Bronchial epithelial cell (primary cell): ENCODE data around the gene KRTAP23-1. TPM values are rescaled to one million over a fixed set of nuclear protein-coding genes. Genes with fewer than 3 reads are reported as not detected.

Source experiments
- DNase-seq: peaks from one replicate; pipeline ENCODE4 v3.0.0-alpha.2; 2010; ENCODE audit warnings: low read depth
- FAIRE-seq: peaks from 2 replicates; lab custom pipeline; 2011; peaks lifted over from hg19 to GRCh38; lab: Jason Lieb, UNC
- H3K27me3 ChIP-seq: 2 replicates; pipeline ENCODE4 v1.5.1; 2011; ENCODE audit warnings: low read length; ENCODE audit not compliant: control insufficient read depth, insufficient read depth
- H3K36me3 ChIP-seq: 2 replicates; pipeline ENCODE4 v1.5.1; 2011; ENCODE audit warnings: low read length; ENCODE audit not compliant: control insufficient read depth, insufficient read depth
- H3K4me3 ChIP-seq: 2 replicates; pipeline ENCODE4 v1.5.1; 2011; ENCODE audit warnings: mild to moderate bottlenecking, low read depth, low read length, control low read depth
- total RNA-seq: library from RNA; depleted of rRNA; stranded (reverse); fragments of >200 nt; gene quantifications from 2 replicates; pipeline ENCODE4 v1.2.1, GENCODE V29; 2014
- TF ChIP-seq, protein P1 (sequence below): IDR thresholded peaks from 2 replicates; pipeline ENCODE4 v1.5.1; 2011; ENCODE audit warnings: mild to moderate bottlenecking, moderate library complexity, low read length, control low read depth, inconsistent platforms; ENCODE audit not compliant: insufficient read depth, severe bottlenecking

Gene KRTAP23-1
- total RNA-seq, 1 donor from 2014 or later = not detected

DNA sequence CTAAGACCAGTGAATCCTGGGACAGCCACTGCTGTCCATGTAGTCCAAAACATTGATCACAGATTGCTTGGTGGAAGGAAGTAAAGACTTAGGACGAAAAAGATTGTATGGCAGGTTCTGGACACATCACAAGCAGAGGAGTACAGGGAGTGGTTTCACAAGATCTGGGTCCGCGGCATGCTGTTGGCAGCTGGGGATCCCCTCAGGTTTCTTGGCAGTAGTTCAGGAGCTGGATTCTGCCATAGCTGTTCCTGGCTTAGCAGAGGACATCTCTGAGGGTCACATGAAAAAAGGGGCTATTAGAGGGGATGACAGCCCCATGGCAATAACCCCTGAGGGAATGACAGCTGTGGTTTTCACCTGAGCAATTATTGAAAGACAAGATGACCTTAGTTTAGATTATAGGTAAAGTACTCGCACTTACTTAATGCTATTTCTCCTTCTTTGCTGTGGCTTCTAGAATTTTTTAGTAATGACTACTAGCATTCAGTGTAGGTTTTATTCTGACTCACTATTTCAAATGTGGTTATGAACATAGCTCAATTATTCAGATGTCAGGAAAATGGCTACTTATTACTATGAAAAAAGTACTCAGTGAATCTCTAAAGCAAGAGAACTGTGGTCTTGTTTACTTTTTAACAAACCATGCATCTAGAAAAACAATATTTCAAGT is 19.1 kb downstream of the KRTAP23-1 start:
- FAIRE-seq (no peak), DNase-seq (peak; percentile 37)
- TF ChIP-seq, protein P1, sequence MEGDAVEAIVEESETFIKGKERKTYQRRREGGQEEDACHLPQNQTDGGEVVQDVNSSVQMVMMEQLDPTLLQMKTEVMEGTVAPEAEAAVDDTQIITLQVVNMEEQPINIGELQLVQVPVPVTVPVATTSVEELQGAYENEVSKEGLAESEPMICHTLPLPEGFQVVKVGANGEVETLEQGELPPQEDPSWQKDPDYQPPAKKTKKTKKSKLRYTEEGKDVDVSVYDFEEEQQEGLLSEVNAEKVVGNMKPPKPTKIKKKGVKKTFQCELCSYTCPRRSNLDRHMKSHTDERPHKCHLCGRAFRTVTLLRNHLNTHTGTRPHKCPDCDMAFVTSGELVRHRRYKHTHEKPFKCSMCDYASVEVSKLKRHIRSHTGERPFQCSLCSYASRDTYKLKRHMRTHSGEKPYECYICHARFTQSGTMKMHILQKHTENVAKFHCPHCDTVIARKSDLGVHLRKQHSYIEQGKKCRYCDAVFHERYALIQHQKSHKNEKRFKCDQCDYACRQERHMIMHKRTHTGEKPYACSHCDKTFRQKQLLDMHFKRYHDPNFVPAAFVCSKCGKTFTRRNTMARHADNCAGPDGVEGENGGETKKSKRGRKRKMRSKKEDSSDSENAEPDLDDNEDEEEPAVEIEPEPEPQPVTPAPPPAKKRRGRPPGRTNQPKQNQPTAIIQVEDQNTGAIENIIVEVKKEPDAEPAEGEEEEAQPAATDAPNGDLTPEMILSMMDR = no peak
- no peaks in the 10 kb centered on the region for H3K27me3 ChIP-seq
- no peaks in the 10 kb centered on the region for H3K36me3 ChIP-seq
- no peak overlapping the region for H3K4me3 ChIP-seq

GRCh38 chr21:30326390-30326789 is 22.0 kb downstream of the KRTAP23-1 start:
- no peak for DNase-seq
- H3K4me3 ChIP-seq = no peak overlapping the region
- no peak for FAIRE-seq
- H3K36me3 ChIP-seq = no peaks in the 10 kb centered on the region
- H3K27me3 ChIP-seq = no peaks in the 10 kb centered on the region
- TF ChIP-seq, protein P1 = no peak

GRCh38 chr21:30320215-30320614 is 28.2 kb downstream of the KRTAP23-1 start, which contains the start of gene KRTAP26-1:
TSS of gene KRTAP26-1 (minus strand) at chr21:30320315. CDS start at chr21:30320035, 280 bp downstream.
- Histone ChIP-seq H3K36me3 (no peaks in the 10 kb centered on the region), H3K27me3 (no peaks in the 10 kb centered on the region), H3K4me3 (no peak within 1 kb of the TSS)
- DNase-seq (no peak), FAIRE-seq (no peak)
- TF ChIP-seq, protein P1 = no peak

DNA sequence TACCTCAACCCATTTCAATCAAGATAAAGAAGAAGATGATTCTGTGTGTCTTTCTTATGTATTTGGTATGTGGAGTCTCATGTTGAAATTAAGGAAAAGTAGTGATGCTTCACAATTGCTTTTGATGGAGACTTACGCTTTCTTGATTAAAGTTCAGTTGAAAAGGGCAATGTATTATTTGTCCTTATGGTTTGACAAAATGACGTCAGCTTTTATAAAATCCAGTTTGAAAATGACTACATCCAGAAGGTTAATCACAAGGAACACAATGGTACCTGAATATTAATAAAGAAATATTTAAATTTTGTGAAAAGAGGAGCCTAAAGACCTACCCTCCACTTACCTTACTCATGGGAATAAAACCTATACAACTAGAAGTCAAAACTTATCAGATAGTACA is 32.7 kb downstream of the KRTAP23-1 start:
- no peaks in the 10 kb centered on the region for H3K27me3 ChIP-seq
- TF ChIP-seq, protein P1 = no peak
- DNase-seq (no peak), FAIRE-seq (no peak)
- H3K36me3 ChIP-seq = no peaks in the 10 kb centered on the region
- H3K4me3 ChIP-seq = no peak overlapping the region

GRCh38 chr21:30306884-30307283 is 41.5 kb downstream of the KRTAP23-1 start:
- Histone ChIP-seq H3K4me3 (no peak overlapping the region), H3K27me3 (no peaks in the 10 kb centered on the region), H3K36me3 (no peaks in the 10 kb centered on the region)
- DNase-seq = no peak
- TF ChIP-seq, protein P1 = no peak
- no peak for FAIRE-seq

DNA sequence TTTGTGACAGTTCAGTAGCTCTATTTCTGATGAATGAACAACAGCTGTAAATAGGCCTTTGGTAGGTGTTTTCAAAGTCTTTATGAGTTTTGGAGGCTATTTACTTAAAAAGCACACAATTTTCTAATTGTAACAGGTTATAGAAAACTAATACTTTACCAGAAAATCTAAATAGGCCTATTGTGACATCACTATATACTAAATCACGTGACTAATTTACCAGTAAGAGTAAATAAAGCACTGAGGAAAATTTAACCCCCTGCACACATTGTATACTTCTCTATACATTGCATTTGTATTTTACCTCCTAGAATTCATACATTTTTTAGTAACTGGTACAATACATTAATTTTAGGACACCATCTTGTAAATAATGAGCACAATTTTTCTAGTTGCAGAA is 43.3 kb downstream of the KRTAP23-1 start:
- FAIRE-seq = no peak
- Histone ChIP-seq H3K4me3 (no peak overlapping the region), H3K27me3 (no peaks in the 10 kb centered on the region), H3K36me3 (no peaks in the 10 kb centered on the region)
- TF ChIP-seq, protein P1 = no peak
- DNase-seq = no peak
